ENCODE results near the gene IL4I1.

Gene IL4I1

GRCh38 chr19:49869009-49869483 is 27.6 kb downstream of the IL4I1 start:
- ChIA-PET CTCF (no interaction called here), POLR2A (ENCODE audit: low non-redundant PET) (interaction anchor here (0.7 to 1.6 kb wide), 4 partner anchors 8 to 171 kb away, joined by 3 to 6 read pairs (median 4); partner anchors contain the start of genes AKT1S1 and PTOV1)
- peak overlapping the region; percentile 96 for H3K27ac ChIP-seq
- no peak for TF ChIP-seq CTCF (conservative IDR thresholded peaks at IDR 0.05; ENCODE audit: low read depth)
- no peak for DNase-seq (ENCODE audit: low spot score)

GRCh38 chr19:49866933-49867782 is 29.5 kb downstream of the IL4I1 start, which contains the start of gene PNKP:
TSS of gene PNKP (minus strand) at chr19:49867576. CDS start at chr19:49867204, 372 bp downstream.
- CTCF ChIA-PET: no interaction called here
- DNase-seq (ENCODE audit: low spot score): peak; percentile 93

GRCh38 chr19:49864890-49865289 is 31.8 kb downstream of the IL4I1 start:
- no peak for DNase-seq (ENCODE audit: low spot score)
- H3K27ac ChIP-seq: peak overlapping the region; percentile 96
- no peak for TF ChIP-seq CTCF (conservative IDR thresholded peaks at IDR 0.05; ENCODE audit: low read depth)
- CTCF ChIA-PET: no interaction called here
- POLR2A ChIA-PET (ENCODE audit: low non-redundant PET): interaction anchor here (1.5 kb wide), 1 partner anchor 14 kb away, joined by 13 read pairs; the partner anchor contains the start of gene PTOV1

More at GRCh38 chr19:49866933-49867782, 29.5 kb downstream of the IL4I1 start, which contains the start of gene PNKP:
- no peak for TF ChIP-seq CTCF (conservative IDR thresholded peaks at IDR 0.05; ENCODE audit: low read depth)
- POLR2A ChIA-PET (ENCODE audit: low non-redundant PET): interaction anchor here (1.6 kb wide), 1 partner anchor 10 kb away, joined by 4 read pairs; the partner anchor contains the start of gene AKT1S1
- H3K27ac ChIP-seq: peak within 1 kb of the TSS; percentile 96

- DNase-seq (ENCODE audit: low spot score): no peak
- H3K27ac ChIP-seq: peak overlapping the region; percentile 71
- ChIA-PET CTCF (no interaction called here), POLR2A (ENCODE audit: low non-redundant PET) (interaction anchor here (0.7 kb wide), 1 partner anchor 13 kb away, joined by 5 read pairs; no protein-coding TSS in a partner anchor)
- no peak for TF ChIP-seq CTCF (conservative IDR thresholded peaks at IDR 0.05; ENCODE audit: low read depth)
These were observed 32.8 kb downstream of the IL4I1 start for GRCh38 chr19:49863935-49864320.

- TF ChIP-seq CTCF (conservative IDR thresholded peaks at IDR 0.05; ENCODE audit: low read depth): no peak
- H3K27ac ChIP-seq: peak overlapping the region; percentile 71
- ChIA-PET CTCF (interaction anchor here (0.6 kb wide), 1 partner anchor 48 kb away, joined by 3 read pairs; no protein-coding TSS in a partner anchor), POLR2A (ENCODE audit: low non-redundant PET) (interaction anchor here (0.6 to 0.7 kb wide), 2 partner anchors 10 to 13 kb away, joined by 5 to 7 read pairs; no protein-coding TSS in a partner anchor)
- no peak for DNase-seq (ENCODE audit: low spot score)
These were observed 33.3 kb downstream of the IL4I1 start for GRCh38 chr19:49863254-49863934.

Measured in RWPE1 (cell line).